NCI-H1048 (cell line): Measurements from ENCODE around the gene ST3GAL3.
A peak's percentile ranks its signal among the peaks of the same experiment; 100 is the strongest.

Experiments used
- DNase-seq: peaks from one replicate; lab custom pipeline; 2025; lab: John Stamatoyannopoulos, UW

The ST3GAL3 gene

GRCh38 chr1:43963890-43964289 lies 256.6 kb downstream of the ST3GAL3 start:
- no peak for DNase-seq

GRCh38 chr1:43965316-43965715 lies 258.0 kb downstream of the ST3GAL3 start:
- DNase-seq, result no peak

- DNase-seq, result no peak
Observed at GRCh38 chr1:43968348-43968948, 261.1 kb downstream of the ST3GAL3 start.

- no peak for DNase-seq
Observed at GRCh38 chr1:43969416-43969745, 262.0 kb downstream of the ST3GAL3 start.

- DNase-seq, result peak; percentile 89
Observed at GRCh38 chr1:43969746-43970466, 262.6 kb downstream of the ST3GAL3 start, which contains the start of gene DPH2. DPH2 (plus strand) TSS chr1:43970010; CDS start chr1:43970176, 166 bp downstream.

- DNase-seq, result no peak
Observed at GRCh38 chr1:43970502-43970901, 263.2 kb downstream of the ST3GAL3 start.

GRCh38 chr1:43970911-43971310 lies 263.6 kb downstream of the ST3GAL3 start:
- no peak for DNase-seq

- no peak for DNase-seq
Observed at GRCh38 chr1:43971336-43971980, 264.1 kb downstream of the ST3GAL3 start.

- no peak for DNase-seq
Observed at GRCh38 chr1:43973981-43974442, 266.7 kb downstream of the ST3GAL3 start.

- peak; percentile 86 for DNase-seq
Observed at GRCh38 chr1:43974443-43975248, 267.3 kb downstream of the ST3GAL3 start, which contains the start of gene ATP6V0B. ATP6V0B (plus strand) TSS chr1:43974960; CDS start chr1:43975041, 81 bp downstream.

GRCh38 chr1:43975249-43975961 lies 268.1 kb downstream of the ST3GAL3 start:
- DNase-seq, result no peak

GRCh38 chr1:43976045-43976444 lies 268.7 kb downstream of the ST3GAL3 start:
- no peak for DNase-seq

- no peak for DNase-seq
Observed at GRCh38 chr1:43976890-43977289, 269.6 kb downstream of the ST3GAL3 start.

GRCh38 chr1:43977376-43978263 lies 270.3 kb downstream of the ST3GAL3 start:
- DNase-seq, result no peak

GRCh38 chr1:43978264-43978550 lies 270.9 kb downstream of the ST3GAL3 start:
- DNase-seq, result no peak

GRCh38 chr1:43978551-43979260 lies 271.4 kb downstream of the ST3GAL3 start, which contains the start of gene B4GALT2:
B4GALT2 (plus strand) TSS chr1:43979210; CDS start chr1:43981161, 1,951 bp downstream.
- DNase-seq, result peak; percentile 17

- DNase-seq, result no peak
Observed at GRCh38 chr1:43979261-43979527, 271.9 kb downstream of the ST3GAL3 start.

- no peak for DNase-seq
Observed at GRCh38 chr1:43979528-43980254, 272.4 kb downstream of the ST3GAL3 start.
